Parathyroid adenoma (tissue), 2 donors: ENCODE data around the gene ZNF653.
"Not testable (repeated sequence)": the region's sequence is repeated elsewhere in the genome, so short reads cannot be mapped to it uniquely, and the experiment has no call there.

Source experiments
- H2AFZ ChIP-seq: fragments of 300-600 bp; sonication (generic); one replicate; pipeline ENCODE4 v1.7.0; 2017; ENCODE audit warnings: antibody characterized with exemption, mild to moderate bottlenecking
- H3K27ac ChIP-seq: fragments of 300-600 bp; sonication (generic); one replicate; pipeline ENCODE4 v1.7.0; 2017
- H3K27me3 ChIP-seq: fragments of 300-600 bp; sonication (generic); one replicate; pipeline ENCODE4 v1.7.0; 2017; ENCODE audit warnings: low read length; ENCODE audit not compliant: control insufficient read depth, insufficient read depth
- H3K36me3 ChIP-seq: fragments of 300-600 bp; sonication (generic); one replicate; pipeline ENCODE4 v1.7.0; 2017; ENCODE audit warnings: low read length; ENCODE audit not compliant: control insufficient read depth, insufficient read depth
- H3K4me1 ChIP-seq: fragments of 300-600 bp; sonication (generic); one replicate; pipeline ENCODE4 v1.7.0; 2017; ENCODE audit warnings: control low read depth
- H3K4me2 ChIP-seq: fragments of 300-600 bp; sonication (generic); one replicate; pipeline ENCODE4 v1.7.0; 2017; ENCODE audit warnings: low read length
- H3K4me3 ChIP-seq: fragments of 300-600 bp; sonication (generic); one replicate; pipeline ENCODE4 v1.7.0; 2017; ENCODE audit warnings: low read depth, low read length
- H3K79me2 ChIP-seq: fragments of 300-600 bp; sonication (generic); one replicate; pipeline ENCODE4 v1.7.0; 2017; ENCODE audit warnings: control low read depth
- H3K9ac ChIP-seq: fragments of 300-600 bp; sonication (generic); one replicate; pipeline ENCODE4 v1.7.0; 2017; ENCODE audit warnings: mild to moderate bottlenecking
- H3K9me3 ChIP-seq: fragments of 300-600 bp; sonication (generic); one replicate; pipeline ENCODE4 v1.7.0; 2017; ENCODE audit warnings: low read length; ENCODE audit not compliant: control insufficient read depth
- CTCF ChIP-seq: fragments of 300-600 bp; sonication (generic); IDR thresholded peaks from one replicate; pipeline ENCODE4 v1.7.0; 2017; ENCODE audit warnings: antibody characterized with exemption, mild to moderate bottlenecking
- donor health status: primary hyperparathyroidism.

Gene ZNF653

DNA sequence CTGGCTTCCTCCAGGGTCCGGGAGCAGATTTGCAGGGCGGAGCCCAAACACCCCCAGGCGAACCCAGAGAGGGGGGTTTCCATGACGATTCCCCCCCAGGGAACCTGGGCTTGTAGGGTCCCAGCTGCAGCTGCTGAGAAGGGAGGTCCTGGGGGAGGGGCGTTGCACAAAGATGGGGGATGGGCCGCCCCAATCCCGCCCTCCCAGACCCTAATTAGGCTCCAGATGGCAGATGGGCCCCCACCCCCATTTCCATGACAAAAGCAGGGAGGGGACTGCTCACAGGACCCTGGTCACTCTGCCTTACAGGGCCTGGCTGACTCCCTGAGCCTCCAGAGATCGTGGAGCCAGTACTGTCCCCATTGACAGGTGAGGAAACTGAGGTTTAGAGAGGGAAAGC, 40.0 kb downstream of the ZNF653 start:
- Histone ChIP-seq H3K9me3 (no peaks in the 10 kb centered on the region), H3K4me2 (no peak overlapping the region), H3K36me3 (no peaks in the 10 kb centered on the region), H3K27ac (no peak overlapping the region), H3K79me2 (no peaks in the 10 kb centered on the region), H3K4me3 (no peak overlapping the region), H3K27me3 (no peaks in the 10 kb centered on the region), H3K4me1 (no peaks in the 10 kb centered on the region), H3K9ac (no peak overlapping the region), H2AFZ (no peak overlapping the region)
- no peak for TF ChIP-seq CTCF

GRCh38 chr19:11464333-11465265, 41.0 kb downstream of the ZNF653 start:
- no peak for TF ChIP-seq CTCF

GRCh38 chr19:11463391-11463790, 42.2 kb downstream of the ZNF653 start:
- no peaks in the 10 kb centered on the region for H3K36me3 ChIP-seq
- H3K27me3 ChIP-seq, result no peaks in the 10 kb centered on the region
- H3K9me3 ChIP-seq, result no peaks in the 10 kb centered on the region
- no peaks in the 10 kb centered on the region for H3K79me2 ChIP-seq
- no peaks in the 10 kb centered on the region for H3K4me1 ChIP-seq
- no peak overlapping the region for H3K9ac ChIP-seq
- H3K27ac ChIP-seq, result no peak overlapping the region
- no peak for TF ChIP-seq CTCF
- H3K4me2 ChIP-seq, result no peak overlapping the region
- H2AFZ ChIP-seq, result no peak overlapping the region
- H3K4me3 ChIP-seq, result no peak overlapping the region

More at GRCh38 chr19:11464333-11465265, 41.0 kb downstream of the ZNF653 start:
- Histone ChIP-seq H2AFZ (no peak overlapping the region), H3K36me3 (no peaks in the 10 kb centered on the region), H3K4me2 (no peak overlapping the region), H3K79me2 (no peaks in the 10 kb centered on the region), H3K4me1 (no peaks in the 10 kb centered on the region), H3K27me3 (no peaks in the 10 kb centered on the region), H3K27ac (no peak overlapping the region), H3K9ac (no peak overlapping the region), H3K9me3 (no peaks in the 10 kb centered on the region), H3K4me3 (no peak overlapping the region)

GRCh38 chr19:11461453-11461852, 44.2 kb downstream of the ZNF653 start:
- H3K9ac ChIP-seq, result no peak overlapping the region
- H3K4me3 ChIP-seq, result no peak overlapping the region
- no peak overlapping the region for H2AFZ ChIP-seq
- no peaks in the 10 kb centered on the region for H3K36me3 ChIP-seq
- H3K9me3 ChIP-seq, result no peaks in the 10 kb centered on the region
- no peak overlapping the region for H3K4me2 ChIP-seq
- no peaks in the 10 kb centered on the region for H3K79me2 ChIP-seq
- no peaks in the 10 kb centered on the region for H3K27me3 ChIP-seq
- no peak for TF ChIP-seq CTCF
- no peaks in the 10 kb centered on the region for H3K4me1 ChIP-seq
- no peak overlapping the region for H3K27ac ChIP-seq

GRCh38 chr19:11460207-11460606, 45.4 kb downstream of the ZNF653 start:
- H3K36me3 ChIP-seq, result no peaks in the 10 kb centered on the region
- H3K27me3 ChIP-seq, result no peaks in the 10 kb centered on the region
- H3K4me3 ChIP-seq, result no peak overlapping the region
- H2AFZ ChIP-seq, result no peak overlapping the region
- H3K27ac ChIP-seq, result no peak overlapping the region
- H3K9ac ChIP-seq, result no peak overlapping the region
- H3K4me2 ChIP-seq, result no peak overlapping the region
- no peak for TF ChIP-seq CTCF
- no peaks in the 10 kb centered on the region for H3K9me3 ChIP-seq
- no peaks in the 10 kb centered on the region for H3K79me2 ChIP-seq
- H3K4me1 ChIP-seq, result no peaks in the 10 kb centered on the region

- not testable (repeated sequence) for H3K4me1 ChIP-seq, H3K27ac ChIP-seq, H3K27me3 ChIP-seq, H2AFZ ChIP-seq, H3K4me2 ChIP-seq, H3K36me3 ChIP-seq, H3K9ac ChIP-seq, H3K9me3 ChIP-seq, H3K4me3 ChIP-seq, H3K79me2 ChIP-seq
Measured at GRCh38 chr19:11458912-11459311, 46.7 kb downstream of the ZNF653 start.
